ENCODE measurements around the gene SLC28A1. TPM values are rescaled to one million over a fixed set of nuclear protein-coding genes. Genes with fewer than 3 reads are reported as not detected.

SLC28A1 gene
- total RNA-seq, 1 experiment from 2014 or later: not detected

DNA sequence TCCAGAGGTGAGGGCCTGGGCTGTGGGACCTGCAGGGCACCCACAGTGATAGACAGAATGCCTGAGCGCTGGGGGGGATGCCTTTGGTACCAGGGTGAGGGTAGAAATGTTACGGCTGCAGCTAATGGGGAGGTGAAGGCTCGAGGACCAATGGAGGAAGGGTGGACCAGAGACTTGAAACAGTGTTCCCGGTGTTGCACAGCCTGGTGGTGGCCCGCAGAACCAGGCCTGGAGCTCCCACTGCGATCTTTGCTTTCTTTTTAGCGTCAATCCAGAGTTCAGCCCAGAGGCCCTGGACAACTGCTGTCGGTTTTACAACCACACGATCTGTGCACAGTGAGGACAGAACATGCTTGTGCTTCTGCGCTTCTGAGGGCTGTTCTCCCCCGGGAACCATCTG is 60.4 kb downstream of the SLC28A1 start:
- Mint-ChIP-seq H3K4me1 (ENCODE audit: insufficient read depth, unreplicated experiment) (peaks cover 3% of the 10 kb centered on the region), H3K36me3 (ENCODE audit: insufficient read depth, unreplicated experiment) (no peaks in the 10 kb centered on the region), H3K27ac (ENCODE audit: low read depth, unreplicated experiment) (no peak overlapping the region), H3K4me3 (ENCODE audit: unreplicated experiment) (no peak overlapping the region), H3K27me3 (ENCODE audit: insufficient read depth, unreplicated experiment) (no peaks in the 10 kb centered on the region), H3K9me3 (ENCODE audit: unreplicated experiment) (no peaks in the 10 kb centered on the region)
- intact Hi-C loops (cut with micrococcal nuclease): no loop called here
- BruUV-seq (replicated peaks): no TSS peak
- ChIA-PET CTCF (interaction anchor here (0.5 to 1.7 kb wide), 3 partner anchors 9 to 93 kb away, joined by 4 read pairs; no protein-coding TSS in a partner anchor), POLR2A (interaction anchor here (0.5 kb wide), 1 partner anchor 35 kb away, joined by 3 read pairs; no protein-coding TSS in a partner anchor)
- TF ChIP-seq, protein P1, sequence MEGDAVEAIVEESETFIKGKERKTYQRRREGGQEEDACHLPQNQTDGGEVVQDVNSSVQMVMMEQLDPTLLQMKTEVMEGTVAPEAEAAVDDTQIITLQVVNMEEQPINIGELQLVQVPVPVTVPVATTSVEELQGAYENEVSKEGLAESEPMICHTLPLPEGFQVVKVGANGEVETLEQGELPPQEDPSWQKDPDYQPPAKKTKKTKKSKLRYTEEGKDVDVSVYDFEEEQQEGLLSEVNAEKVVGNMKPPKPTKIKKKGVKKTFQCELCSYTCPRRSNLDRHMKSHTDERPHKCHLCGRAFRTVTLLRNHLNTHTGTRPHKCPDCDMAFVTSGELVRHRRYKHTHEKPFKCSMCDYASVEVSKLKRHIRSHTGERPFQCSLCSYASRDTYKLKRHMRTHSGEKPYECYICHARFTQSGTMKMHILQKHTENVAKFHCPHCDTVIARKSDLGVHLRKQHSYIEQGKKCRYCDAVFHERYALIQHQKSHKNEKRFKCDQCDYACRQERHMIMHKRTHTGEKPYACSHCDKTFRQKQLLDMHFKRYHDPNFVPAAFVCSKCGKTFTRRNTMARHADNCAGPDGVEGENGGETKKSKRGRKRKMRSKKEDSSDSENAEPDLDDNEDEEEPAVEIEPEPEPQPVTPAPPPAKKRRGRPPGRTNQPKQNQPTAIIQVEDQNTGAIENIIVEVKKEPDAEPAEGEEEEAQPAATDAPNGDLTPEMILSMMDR (IDR thresholded peaks at IDR 0.05; ENCODE audit: unreplicated experiment): no peak
- DNase-seq (ENCODE audit: unreplicated experiment): no peak

DNA sequence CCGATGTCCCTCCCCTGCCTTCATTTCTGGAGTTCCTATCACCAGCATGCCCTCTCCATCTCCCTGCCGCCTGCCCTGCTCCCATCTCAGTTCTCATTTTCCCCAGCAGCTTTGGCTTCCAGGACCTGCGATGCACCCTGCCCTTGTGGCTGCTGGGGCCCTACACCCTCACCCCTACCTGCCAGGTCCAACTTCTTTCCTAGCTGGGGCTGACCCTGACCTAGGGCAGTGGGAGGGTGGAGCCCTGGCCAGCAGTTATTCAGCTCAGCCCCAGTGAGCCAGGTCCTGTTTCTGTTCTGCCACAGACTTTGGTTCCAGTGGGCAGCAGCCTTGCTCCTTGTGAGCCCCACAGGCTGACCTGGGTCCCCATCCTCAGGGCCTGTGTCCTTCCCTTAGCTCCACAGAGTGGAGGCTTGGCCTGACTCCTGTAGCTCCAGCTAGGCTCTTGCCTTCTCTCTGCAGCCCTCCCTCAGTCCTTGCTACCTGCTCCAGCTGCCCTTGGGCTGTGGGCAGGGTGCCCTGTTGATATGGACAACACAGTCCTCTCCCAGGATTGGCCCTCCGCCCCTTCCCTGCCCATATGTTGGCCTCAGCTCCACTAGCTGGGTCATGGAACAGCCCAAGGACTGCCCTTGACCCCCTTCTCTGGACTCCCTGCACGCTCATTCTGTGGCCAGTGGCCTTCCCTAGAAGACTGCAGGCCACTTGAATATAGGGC is 62.5 kb downstream of the SLC28A1 start:
- intact Hi-C loops (cut with micrococcal nuclease): no loop called here
- H3K9me3 Mint-ChIP-seq (ENCODE audit: unreplicated experiment): no peaks in the 10 kb centered on the region
- DNase-seq (ENCODE audit: unreplicated experiment): no peak
- no peak overlapping the region for H3K4me3 Mint-ChIP-seq (ENCODE audit: unreplicated experiment)
- no peaks in the 10 kb centered on the region for H3K36me3 Mint-ChIP-seq (ENCODE audit: insufficient read depth, unreplicated experiment)
- H3K27ac Mint-ChIP-seq (ENCODE audit: low read depth, unreplicated experiment): no peak overlapping the region
- no peaks in the 10 kb centered on the region for H3K27me3 Mint-ChIP-seq (ENCODE audit: insufficient read depth, unreplicated experiment)
- peaks cover 5% of the 10 kb centered on the region for H3K4me1 Mint-ChIP-seq (ENCODE audit: insufficient read depth, unreplicated experiment)
- ChIA-PET CTCF (interaction anchor here (0.6 to 1.0 kb wide), 2 partner anchors 8 to 349 kb away, joined by 3 to 4 read pairs; no protein-coding TSS in a partner anchor), POLR2A (interaction anchor here (0.6 kb wide), 1 partner anchor 214 kb away, joined by 4 read pairs; no protein-coding TSS in a partner anchor)
- TF ChIP-seq, protein P1 (IDR thresholded peaks at IDR 0.05; ENCODE audit: unreplicated experiment): no peak
- BruUV-seq (replicated peaks): no TSS peak

DNA sequence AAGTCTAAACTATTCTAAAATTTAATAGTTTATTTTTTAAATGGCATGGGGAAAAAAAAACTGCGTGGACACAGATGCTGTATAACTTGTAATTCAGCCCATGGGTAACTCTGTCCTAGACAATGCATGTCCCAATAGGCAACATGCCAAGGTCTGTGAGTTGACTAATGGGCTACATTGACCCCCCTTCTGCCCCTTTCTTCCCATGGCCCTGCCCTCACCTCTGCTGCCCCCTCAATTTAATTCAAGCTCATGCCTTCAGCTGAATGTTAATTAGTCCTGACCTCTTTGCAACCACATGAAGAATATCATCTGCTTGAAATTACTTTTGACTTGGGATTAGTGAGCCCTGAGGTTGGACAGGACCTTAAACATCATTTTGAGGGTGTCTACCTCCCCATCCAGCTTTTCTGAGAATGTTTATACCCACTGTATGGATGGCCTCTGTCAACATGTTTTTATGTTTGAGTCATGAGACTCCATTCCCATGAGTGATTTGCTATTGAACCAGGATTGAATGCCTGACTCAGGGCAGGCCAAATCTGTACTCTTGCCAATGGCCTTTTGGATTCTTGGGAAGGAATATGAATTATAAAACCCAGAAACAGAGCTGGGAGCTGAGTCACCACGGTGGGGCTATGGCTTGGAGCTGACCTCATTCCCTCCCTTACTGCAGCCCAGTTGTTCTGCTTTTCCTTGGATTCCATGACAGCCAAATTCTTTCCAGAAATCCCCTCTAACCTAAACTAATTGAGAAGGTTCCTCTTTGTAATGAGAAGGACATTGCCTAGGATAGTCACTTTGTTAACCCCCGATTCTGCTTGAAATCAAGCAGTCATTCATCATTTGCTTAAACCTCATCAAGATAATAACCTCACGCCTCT is 63.7 kb downstream of the SLC28A1 start:
- no TSS peak for BruUV-seq (replicated peaks)
- ChIA-PET POLR2A (no interaction called here), CTCF (interaction anchor here (0.6 to 1.3 kb wide), 3 partner anchors 20 to 99 kb away, joined by 3 to 5 read pairs (median 3); no protein-coding TSS in a partner anchor)
- intact Hi-C loops (cut with micrococcal nuclease): no loop called here
- DNase-seq (ENCODE audit: unreplicated experiment): peak; percentile 63
- Mint-ChIP-seq H3K36me3 (ENCODE audit: insufficient read depth, unreplicated experiment) (no peaks in the 10 kb centered on the region), H3K27me3 (ENCODE audit: insufficient read depth, unreplicated experiment) (no peaks in the 10 kb centered on the region), H3K27ac (ENCODE audit: low read depth, unreplicated experiment) (no peak overlapping the region), H3K4me1 (ENCODE audit: insufficient read depth, unreplicated experiment) (peaks cover 5% of the 10 kb centered on the region), H3K9me3 (ENCODE audit: unreplicated experiment) (no peaks in the 10 kb centered on the region), H3K4me3 (ENCODE audit: unreplicated experiment) (no peak overlapping the region)
- TF ChIP-seq, protein P1 (IDR thresholded peaks at IDR 0.05; ENCODE audit: unreplicated experiment): no peak

DNA sequence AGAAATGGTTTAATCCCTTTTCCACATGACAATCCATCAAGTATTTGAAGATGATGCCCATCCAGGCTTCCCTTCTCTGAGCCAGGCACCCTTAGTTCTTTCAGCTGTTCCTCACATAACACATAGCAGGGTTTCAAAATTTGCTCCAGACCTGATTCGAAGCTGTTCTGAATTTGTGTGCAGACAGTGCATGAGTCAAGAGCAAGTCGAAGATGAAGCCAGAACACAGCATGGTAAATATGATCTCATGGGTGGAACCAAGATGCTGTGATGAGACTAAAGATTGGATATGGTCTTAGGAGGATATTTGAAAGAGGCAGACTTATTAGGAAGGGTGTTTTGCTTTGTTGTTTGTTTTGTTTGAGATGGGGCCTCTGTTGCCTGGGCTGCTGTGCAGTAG is 64.6 kb downstream of the SLC28A1 start:
- Mint-ChIP-seq H3K4me1 (ENCODE audit: insufficient read depth, unreplicated experiment) (peaks cover 5% of the 10 kb centered on the region), H3K27me3 (ENCODE audit: insufficient read depth, unreplicated experiment) (no peaks in the 10 kb centered on the region), H3K36me3 (ENCODE audit: insufficient read depth, unreplicated experiment) (no peaks in the 10 kb centered on the region), H3K9me3 (ENCODE audit: unreplicated experiment) (no peaks in the 10 kb centered on the region), H3K4me3 (ENCODE audit: unreplicated experiment) (no peak overlapping the region), H3K27ac (ENCODE audit: low read depth, unreplicated experiment) (no peak overlapping the region)
- intact Hi-C loops (cut with micrococcal nuclease): no loop called here
- no TSS peak for BruUV-seq (replicated peaks)
- ChIA-PET POLR2A (no interaction called here), CTCF (interaction anchor here (0.7 to 1.3 kb wide), 3 partner anchors 94 to 360 kb away, joined by 3 to 5 read pairs (median 3); no protein-coding TSS in a partner anchor)
- TF ChIP-seq, protein P1 (IDR thresholded peaks at IDR 0.05; ENCODE audit: unreplicated experiment): no peak
- DNase-seq (ENCODE audit: unreplicated experiment): no peak
